HK-2 (cell line): ENCODE results near the gene FAM168A.

ENCODE experiments used
- DNase-seq: peaks from one replicate; pipeline ENCODE4 v3.0.0-alpha.2; 2018; ENCODE audit not compliant: unreplicated experiment

Gene FAM168A

GRCh38 chr11:73401217-73401923 is 196.5 kb downstream of the FAM168A start:
- DNase-seq, result no peak

GRCh38 chr11:73400293-73400692 is 197.6 kb downstream of the FAM168A start:
- no peak for DNase-seq

GRCh38 chr11:73399636-73400035 is 198.3 kb downstream of the FAM168A start:
- no peak for DNase-seq

GRCh38 chr11:73399159-73399590 is 198.7 kb downstream of the FAM168A start:
- no peak for DNase-seq

GRCh38 chr11:73398721-73399120 is 199.2 kb downstream of the FAM168A start:
- no peak for DNase-seq

GRCh38 chr11:73398132-73398526 is 199.8 kb downstream of the FAM168A start:
- no peak for DNase-seq

- no peak for DNase-seq
These were observed 200.3 kb downstream of the FAM168A start for GRCh38 chr11:73397468-73398131.

- no peak for DNase-seq
These were observed 200.9 kb downstream of the FAM168A start for GRCh38 chr11:73396985-73397384.

GRCh38 chr11:73396251-73396930 is 201.5 kb downstream of the FAM168A start:
- no peak for DNase-seq

GRCh38 chr11:73395297-73396208 is 202.4 kb downstream of the FAM168A start:
- no peak for DNase-seq

GRCh38 chr11:73394416-73395296 is 203.3 kb downstream of the FAM168A start:
- DNase-seq, result no peak

GRCh38 chr11:73393479-73394415 is 204.2 kb downstream of the FAM168A start:
- peak; percentile 50 for DNase-seq

- peak; percentile 32 for DNase-seq
These were observed 204.9 kb downstream of the FAM168A start for GRCh38 chr11:73393011-73393380.

GRCh38 chr11:73392108-73393010 is 205.6 kb downstream of the FAM168A start:
- DNase-seq, result no peak

- no peak for DNase-seq
These were observed 206.2 kb downstream of the FAM168A start for GRCh38 chr11:73391665-73392064.

- DNase-seq, result no peak
These were observed 207.0 kb downstream of the FAM168A start for GRCh38 chr11:73390601-73391565.

GRCh38 chr11:73389916-73390315 is 208.0 kb downstream of the FAM168A start:
- DNase-seq, result no peak
